ENCODE results near the gene SIRT7.

SIRT7 gene

GRCh38 chr17:81865358-81865732, 52.6 kb downstream of the SIRT7 start:
- DNase-seq (ENCODE audit: low read depth in 2 of 2) = no peak

GRCh38 chr17:81863833-81864768, 53.9 kb downstream of the SIRT7 start:
- no peak for DNase-seq (ENCODE audit: low read depth in 2 of 2)

- DNase-seq (ENCODE audit: low read depth in 2 of 2) = no peak
These were observed 54.8 kb downstream of the SIRT7 start for GRCh38 chr17:81863123-81863675.

All from stimulated activated CD4-positive, alpha-beta T cell treated with anti-CD3 and anti-CD28 coated beads, Interleukin-15, amount 100 ng/mL, for 48 hours (primary cell).